Natural killer cell (primary cell): ENCODE results near the gene SHF. TPM values are rescaled to one million over a fixed set of nuclear protein-coding genes. Genes with fewer than 3 reads are reported as not detected.

Experiments used
- ATAC-seq, 3 donors: fragments of 150-1000 bp in 2 of 3; fragments of 200-7000 bp in 1 of 3; cut with Tn5 transposase; 1 replicate in 1 of 3; 2 replicates in 2 of 3; pipeline ENCODE4 v1.10.0; 2021; ENCODE audit warnings: mild to moderate bottlenecking in 2 of 3, moderate library complexity in 2 of 3
- DNase-seq, 2 donors: peaks; one replicate each; pipeline versions ENCODE4 v3.0.0 to v3.0.0-alpha.2; 2013 to 2021; ENCODE audit warnings: mixed read lengths in 1 of 2
- H3K27ac ChIP-seq: one replicate; pipeline ENCODE4 v1.5.1; 2013; ENCODE audit warnings: mild to moderate bottlenecking, low read length
- H3K27me3 ChIP-seq: one replicate; pipeline ENCODE4 v1.6.1; 2013; ENCODE audit warnings: low read length; ENCODE audit not compliant: control insufficient read depth, insufficient read depth
- H3K36me3 ChIP-seq: one replicate; pipeline ENCODE4 v1.6.1; 2013; ENCODE audit warnings: low read length; ENCODE audit not compliant: control insufficient read depth, insufficient read depth
- H3K4me1 ChIP-seq: one replicate; pipeline ENCODE4 v1.6.1; 2013; ENCODE audit warnings: low read length; ENCODE audit not compliant: control insufficient read depth, insufficient read depth
- H3K4me3 ChIP-seq: one replicate; pipeline ENCODE4 v1.5.1; 2013; ENCODE audit warnings: low read length
- H3K9me3 ChIP-seq: one replicate; pipeline ENCODE4 v1.6.1; 2013; ENCODE audit warnings: low read length; ENCODE audit not compliant: control insufficient read depth, insufficient read depth
- H3K27ac Mint-ChIP-seq, 2 donors: one replicate each; pipeline ENCODE4 v1.8.0; 2022; ENCODE audit warnings: mild to moderate bottlenecking in 2 of 2, mixed read lengths in 2 of 2, moderate library complexity in 1 of 2
- H3K27me3 Mint-ChIP-seq, 2 donors: one replicate each; pipeline ENCODE4 v1.8.0; 2022; ENCODE audit warnings: low read depth in 2 of 2, mixed read lengths in 2 of 2
- H3K36me3 Mint-ChIP-seq: one replicate; pipeline ENCODE4 v1.8.0; 2022; ENCODE audit warnings: mixed read lengths
- H3K4me1 Mint-ChIP-seq, 2 donors: one replicate each; pipeline ENCODE4 v1.8.0; 2022; ENCODE audit warnings: mixed read lengths in 2 of 2
- H3K4me3 Mint-ChIP-seq: one replicate; pipeline ENCODE4 v1.8.0; 2022; ENCODE audit warnings: mild to moderate bottlenecking, moderate library complexity, mixed read lengths
- H3K9me3 Mint-ChIP-seq, 2 donors: one replicate each; pipeline ENCODE4 v1.8.0; 2022; ENCODE audit warnings: mixed read lengths in 2 of 2
- CTCF ChIP-seq: fragments of 200-600 bp; IDR thresholded peaks from one replicate; pipeline ENCODE4 v1.8.0; 2022; ENCODE audit warnings: antibody characterized with exemption
- WGBS: methylation state at CpG from one replicate; pipeline ENCODE4 v1.1.7; 2013; ENCODE audit warnings: missing lambda C conversion rate; ENCODE audit not compliant: insufficient coverage; 5-methylcytosine and 5-hydroxymethylcytosine counted together
- intact Hi-C: fragments of 100-400 bp; cut with micrococcal nuclease; formaldehyde crosslinking; loops from one replicate; pipeline ENCODE4 v1.14.2; 2022
- total RNA-seq, 4 donors: library from RNA; stranded (reverse); fragments of 120-200 nt in 1 of 4; gene quantifications; one replicate each; pipeline versions ENCODE4 v1.2.3 to v1.2.4, GENCODE V29; 2013 to 2022

Gene SHF
- total RNA-seq, 3 donors from 2014 or later (not counting 1 experiment from before 2014, with no cell fraction given), result 0.94 to 2.4 (median 1.7) TPM

- no peak for ATAC-seq
- H3K36me3 Mint-ChIP-seq, result no peaks in the 10 kb centered on the region
- intact Hi-C loops, result no loop called here
- peaks cover 57 to 63% of the 10 kb centered on the region in 2 donors for H3K27me3 Mint-ChIP-seq
- Histone ChIP-seq H3K36me3 (no peaks in the 10 kb centered on the region), H3K4me1 (peaks cover 21% of the 10 kb centered on the region), H3K4me3 (no peak overlapping the region), H3K27me3 (peaks cover 39% of the 10 kb centered on the region), H3K27ac (no peak overlapping the region), H3K9me3 (no peaks in the 10 kb centered on the region)
- 67% methylated on average over 3 of the region's 3 CpGs for WGBS
- H3K4me1 Mint-ChIP-seq, result peaks cover 0 to 18% of the 10 kb centered on the region in 2 donors
- H3K27ac Mint-ChIP-seq, result no peak overlapping the region
- H3K4me3 Mint-ChIP-seq, result no peak overlapping the region
- no peak for TF ChIP-seq CTCF
- no peaks in the 10 kb centered on the region for H3K9me3 Mint-ChIP-seq
- no peak for DNase-seq
These were observed 54.8 kb downstream of the SHF start for GRCh38 chr15:45132844-45133560.

GRCh38 chr15:45131510-45131909 lies 56.3 kb downstream of the SHF start:
- peaks cover 54 to 69% of the 10 kb centered on the region in 2 donors for H3K27me3 Mint-ChIP-seq
- intact Hi-C loops, result no loop called here
- H3K9me3 ChIP-seq, result no peaks in the 10 kb centered on the region
- H3K27ac Mint-ChIP-seq, result no peak overlapping the region
- H3K4me1 ChIP-seq, result peaks cover 21% of the 10 kb centered on the region
- no peak overlapping the region for H3K4me3 ChIP-seq
- ATAC-seq (no peak), DNase-seq (no peak)
- H3K36me3 ChIP-seq, result no peaks in the 10 kb centered on the region
- peaks cover 40% of the 10 kb centered on the region for H3K27me3 ChIP-seq
- H3K4me3 Mint-ChIP-seq, result no peak overlapping the region
- H3K4me1 Mint-ChIP-seq, result peaks cover 0 to 16% of the 10 kb centered on the region in 2 donors
- no peak overlapping the region for H3K27ac ChIP-seq
- no peaks in the 10 kb centered on the region for H3K9me3 Mint-ChIP-seq
- no peaks in the 10 kb centered on the region for H3K36me3 Mint-ChIP-seq
- WGBS, result 96% methylated on average over 3 of the region's 3 CpGs
- no peak for TF ChIP-seq CTCF

GRCh38 chr15:45130291-45131000 lies 57.3 kb downstream of the SHF start:
- WGBS, result 94% methylated on average over 7 of the region's 7 CpGs
- intact Hi-C loops, result no loop called here
- no peaks in the 10 kb centered on the region for H3K9me3 ChIP-seq
- H3K27ac ChIP-seq, result no peak overlapping the region
- no peak for ATAC-seq
- peaks cover 37% of the 10 kb centered on the region for H3K27me3 ChIP-seq
- Mint-ChIP-seq H3K36me3 (no peaks in the 10 kb centered on the region), H3K27ac (no peak overlapping the region), H3K9me3 (no peaks in the 10 kb centered on the region), H3K4me1 (peaks cover 0 to 11% of the 10 kb centered on the region in 2 donors), H3K27me3 (peaks cover 59 to 75% of the 10 kb centered on the region in 2 donors), H3K4me3 (no peak overlapping the region)
- DNase-seq, result no peak
- H3K4me1 ChIP-seq, result peaks cover 17% of the 10 kb centered on the region
- H3K36me3 ChIP-seq, result no peaks in the 10 kb centered on the region
- no peak for TF ChIP-seq CTCF
- H3K4me3 ChIP-seq, result no peak overlapping the region
